Measurements from ENCODE around the gene MAP1B.

MAP1B gene

GRCh38 chr5:72188166-72188565 is 80.9 kb downstream of the MAP1B start:
- DNase-seq (ENCODE audit: low read depth in 2 of 2, low spot score in 1 of 2): no peak

DNA sequence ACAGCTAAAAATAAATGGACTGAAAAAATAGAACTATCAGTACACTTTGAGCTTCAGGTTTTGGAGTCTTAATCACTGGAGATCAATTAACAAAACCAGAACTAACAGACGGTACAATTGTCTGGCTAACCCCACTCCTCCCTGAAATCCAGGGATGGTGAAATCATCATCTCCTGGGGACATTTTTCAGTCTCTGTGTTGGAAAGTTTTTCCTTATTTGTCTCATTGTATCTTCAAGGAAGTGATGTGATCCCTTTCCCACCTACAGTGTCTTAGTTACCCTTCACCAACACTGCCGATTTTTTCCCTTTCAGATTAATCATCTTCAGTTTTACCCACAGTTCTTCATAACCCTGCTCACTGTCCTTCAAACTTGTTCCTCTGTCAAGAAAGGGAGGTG is 81.9 kb downstream of the MAP1B start:
- no peak for DNase-seq (ENCODE audit: low read depth in 2 of 2, low spot score in 1 of 2)

DNA sequence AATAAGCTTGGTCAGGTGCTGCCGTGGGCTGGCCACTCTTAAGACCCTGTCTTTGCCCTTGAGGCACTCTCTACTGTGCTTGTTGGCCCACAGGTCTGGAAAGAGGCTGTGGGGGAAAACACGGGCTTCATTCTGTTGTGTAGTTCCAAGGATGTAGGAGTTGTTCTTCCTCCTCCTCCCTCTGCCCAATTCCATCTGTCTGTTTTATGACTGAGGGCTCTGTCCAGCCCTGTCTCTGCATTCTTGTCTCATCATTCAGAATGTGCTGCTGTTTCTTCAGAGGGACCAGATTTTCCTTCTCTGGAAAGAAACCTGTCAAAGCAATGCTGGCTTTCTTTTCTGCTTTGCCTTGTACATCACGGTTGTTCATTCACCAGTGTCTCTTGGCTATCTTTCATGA is 84.1 kb downstream of the MAP1B start:
- no peak for DNase-seq (ENCODE audit: low read depth in 2 of 2, low spot score in 1 of 2)

- no peak for DNase-seq (ENCODE audit: low read depth in 2 of 2, low spot score in 1 of 2)
These were observed 87.6 kb downstream of the MAP1B start for GRCh38 chr5:72194846-72195245.

GRCh38 chr5:72195581-72195980 is 88.3 kb downstream of the MAP1B start:
- no peak for DNase-seq (ENCODE audit: low read depth in 2 of 2, low spot score in 1 of 2)

DNA sequence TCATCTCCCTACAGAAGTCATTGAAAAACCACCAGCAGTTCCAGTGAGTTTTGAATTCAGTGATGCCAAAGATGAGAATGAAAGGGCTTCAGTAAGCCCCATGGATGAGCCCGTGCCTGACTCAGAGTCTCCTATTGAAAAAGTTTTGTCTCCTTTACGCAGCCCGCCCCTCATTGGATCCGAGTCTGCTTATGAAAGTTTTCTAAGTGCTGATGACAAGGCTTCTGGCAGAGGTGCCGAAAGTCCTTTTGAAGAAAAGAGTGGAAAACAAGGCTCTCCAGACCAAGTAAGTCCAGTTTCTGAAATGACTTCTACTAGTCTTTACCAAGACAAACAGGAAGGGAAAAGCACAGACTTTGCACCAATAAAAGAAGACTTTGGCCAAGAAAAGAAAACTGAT is 90.1 kb downstream of the MAP1B start:
- no peak for DNase-seq (ENCODE audit: low read depth in 2 of 2, low spot score in 1 of 2)

DNA sequence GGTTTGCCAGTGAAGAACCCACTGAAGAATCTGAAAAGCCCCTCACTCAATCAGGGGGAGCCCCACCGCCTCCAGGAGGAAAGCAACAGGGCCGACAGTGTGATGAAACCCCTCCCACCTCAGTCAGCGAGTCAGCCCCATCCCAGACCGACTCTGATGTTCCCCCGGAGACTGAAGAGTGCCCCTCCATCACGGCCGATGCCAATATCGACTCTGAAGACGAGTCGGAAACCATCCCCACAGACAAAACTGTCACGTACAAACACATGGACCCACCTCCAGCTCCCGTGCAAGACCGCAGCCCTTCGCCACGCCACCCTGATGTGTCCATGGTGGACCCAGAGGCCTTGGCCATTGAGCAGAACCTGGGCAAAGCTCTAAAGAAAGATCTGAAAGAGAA is 92.4 kb downstream of the MAP1B start:
- no peak for DNase-seq (ENCODE audit: low read depth in 2 of 2, low spot score in 1 of 2)

DNA sequence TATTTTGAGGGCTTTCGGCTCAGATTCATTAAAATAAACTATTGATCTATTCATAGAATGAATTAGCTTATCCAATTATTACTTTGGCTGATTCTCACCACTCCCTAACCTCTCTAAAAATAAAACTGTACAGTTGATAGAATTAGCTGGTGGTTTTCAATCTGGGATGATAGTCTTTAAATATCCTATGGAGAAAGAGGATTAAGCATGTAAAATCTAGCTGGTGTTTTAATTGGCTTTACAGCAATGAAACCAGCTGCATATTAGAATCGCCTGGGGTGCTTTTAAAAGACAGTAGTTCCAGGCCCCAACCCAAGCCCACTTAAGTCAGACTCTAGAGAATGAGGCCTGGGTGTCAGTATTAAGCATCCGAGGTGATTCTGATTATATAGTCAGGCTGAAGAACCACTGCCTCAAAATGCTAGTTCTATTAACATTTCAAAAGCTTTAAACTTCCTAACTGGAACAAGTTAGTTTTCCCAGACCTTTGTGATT is 95.1 kb downstream of the MAP1B start:
- DNase-seq (ENCODE audit: low read depth in 2 of 2, low spot score in 1 of 2): no peak

DNA sequence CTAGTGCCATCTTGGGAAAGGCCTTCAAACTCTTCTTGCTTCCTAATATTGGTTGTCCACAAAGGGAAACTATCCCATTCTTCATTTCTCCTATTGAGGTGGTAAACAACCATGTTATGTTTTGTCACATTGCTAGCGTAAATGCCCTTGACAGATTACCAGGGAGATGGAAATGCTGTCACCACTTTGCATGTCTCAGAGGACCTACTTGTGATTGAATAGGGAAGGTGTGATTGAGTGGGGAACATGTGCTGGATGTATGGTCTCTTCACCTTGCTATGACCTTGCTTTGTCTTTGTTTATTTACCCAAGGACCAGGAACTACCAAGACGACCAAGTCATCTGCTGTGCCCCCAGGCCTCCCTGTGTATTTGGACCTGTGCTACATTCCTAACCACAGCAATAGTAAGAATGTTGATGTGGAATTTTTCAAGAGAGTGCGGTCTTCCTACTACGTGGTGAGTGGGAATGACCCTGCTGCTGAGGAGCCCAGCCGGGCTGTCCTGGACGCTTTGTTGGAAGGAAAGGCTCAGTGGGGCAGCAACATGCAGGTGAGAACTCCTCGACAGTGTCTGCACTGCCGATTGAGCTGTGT is 96.1 kb downstream of the MAP1B start:
- DNase-seq (ENCODE audit: low read depth in 2 of 2, low spot score in 1 of 2): no peak

GRCh38 chr5:72204946-72205345 is 97.7 kb downstream of the MAP1B start:
- DNase-seq (ENCODE audit: low read depth in 2 of 2, low spot score in 1 of 2): no peak

DNA sequence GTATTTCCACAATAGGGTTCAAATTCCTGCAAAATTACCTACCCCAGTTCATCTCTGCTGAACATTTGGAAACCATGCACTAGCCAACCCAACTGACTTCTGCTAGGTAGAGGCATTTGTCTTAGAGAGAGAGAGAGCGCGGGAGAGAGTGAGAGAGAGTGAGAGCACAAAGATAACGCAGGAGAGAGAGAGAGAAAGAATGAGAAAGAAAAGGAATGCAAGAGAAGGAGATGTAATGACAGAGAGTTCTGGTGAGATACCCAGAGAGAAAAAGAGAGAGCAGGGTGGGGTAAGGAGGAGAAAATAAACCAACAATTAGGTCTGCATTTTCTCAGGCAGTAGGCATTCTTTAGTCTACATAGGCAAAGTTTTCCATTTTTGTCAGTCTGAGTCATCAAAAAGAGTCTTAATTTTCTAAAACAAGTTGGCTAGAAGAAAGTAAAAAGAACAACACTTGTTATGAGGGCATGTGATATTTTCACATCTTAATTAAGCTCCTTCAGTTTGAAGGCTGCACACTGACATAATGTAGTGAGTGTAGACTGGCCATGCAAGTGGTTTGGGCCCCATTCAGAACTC is 98.2 kb downstream of the MAP1B start:
- DNase-seq (ENCODE audit: low read depth in 2 of 2, low spot score in 1 of 2): no peak

- no peak for DNase-seq (ENCODE audit: low read depth in 2 of 2, low spot score in 1 of 2)
These were observed 98.9 kb downstream of the MAP1B start for GRCh38 chr5:72206160-72206559.

DNA sequence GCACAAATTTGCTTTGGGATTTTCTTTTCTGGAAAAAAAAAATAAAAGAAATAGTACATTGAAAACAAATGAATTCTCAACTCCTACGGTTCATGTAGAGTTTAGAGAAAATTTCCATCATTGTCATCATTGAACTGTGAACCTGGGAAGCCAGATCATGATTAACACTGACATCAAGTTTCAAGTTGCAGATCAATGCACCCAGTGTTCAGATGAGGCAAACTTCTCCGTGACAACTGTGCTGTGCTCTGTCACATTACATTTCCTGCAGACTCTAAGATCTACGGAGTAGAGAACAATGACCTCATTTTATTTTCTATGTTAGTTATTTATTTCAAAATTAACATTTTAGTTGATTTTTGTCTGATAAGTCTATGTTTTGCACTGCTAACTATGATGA is 99.7 kb downstream of the MAP1B start:
- DNase-seq (ENCODE audit: low read depth in 2 of 2, low spot score in 1 of 2): no peak

DNA sequence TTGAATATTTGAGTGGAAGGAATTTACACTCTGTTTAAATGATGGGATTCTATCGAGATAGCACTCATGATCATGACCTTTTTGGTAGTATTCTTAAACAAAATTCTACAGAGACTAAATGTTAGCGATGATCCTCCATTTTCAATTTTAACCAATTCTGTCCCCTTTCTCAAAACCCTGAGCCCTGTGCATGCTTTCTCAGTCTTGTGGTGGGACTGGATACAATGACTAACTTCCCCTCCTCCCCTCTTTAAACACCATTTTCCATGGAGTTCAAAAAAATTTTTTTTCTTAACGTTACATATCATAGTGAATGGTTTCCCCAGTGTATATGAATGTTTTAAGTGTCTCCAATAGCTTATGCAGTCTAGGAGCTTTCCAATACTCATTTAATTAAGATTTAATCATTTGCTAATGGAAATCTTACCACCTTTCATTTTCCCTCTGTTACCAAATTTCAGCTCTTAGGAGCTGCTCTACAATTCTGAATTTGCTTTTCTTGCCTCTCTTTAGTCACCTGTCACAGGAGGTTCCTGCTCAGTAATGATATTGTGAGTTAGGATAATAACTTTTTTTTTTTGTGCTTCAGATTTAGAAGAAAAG is 101.2 kb downstream of the MAP1B start:
- DNase-seq (ENCODE audit: low read depth in 2 of 2, low spot score in 1 of 2): no peak

DNA sequence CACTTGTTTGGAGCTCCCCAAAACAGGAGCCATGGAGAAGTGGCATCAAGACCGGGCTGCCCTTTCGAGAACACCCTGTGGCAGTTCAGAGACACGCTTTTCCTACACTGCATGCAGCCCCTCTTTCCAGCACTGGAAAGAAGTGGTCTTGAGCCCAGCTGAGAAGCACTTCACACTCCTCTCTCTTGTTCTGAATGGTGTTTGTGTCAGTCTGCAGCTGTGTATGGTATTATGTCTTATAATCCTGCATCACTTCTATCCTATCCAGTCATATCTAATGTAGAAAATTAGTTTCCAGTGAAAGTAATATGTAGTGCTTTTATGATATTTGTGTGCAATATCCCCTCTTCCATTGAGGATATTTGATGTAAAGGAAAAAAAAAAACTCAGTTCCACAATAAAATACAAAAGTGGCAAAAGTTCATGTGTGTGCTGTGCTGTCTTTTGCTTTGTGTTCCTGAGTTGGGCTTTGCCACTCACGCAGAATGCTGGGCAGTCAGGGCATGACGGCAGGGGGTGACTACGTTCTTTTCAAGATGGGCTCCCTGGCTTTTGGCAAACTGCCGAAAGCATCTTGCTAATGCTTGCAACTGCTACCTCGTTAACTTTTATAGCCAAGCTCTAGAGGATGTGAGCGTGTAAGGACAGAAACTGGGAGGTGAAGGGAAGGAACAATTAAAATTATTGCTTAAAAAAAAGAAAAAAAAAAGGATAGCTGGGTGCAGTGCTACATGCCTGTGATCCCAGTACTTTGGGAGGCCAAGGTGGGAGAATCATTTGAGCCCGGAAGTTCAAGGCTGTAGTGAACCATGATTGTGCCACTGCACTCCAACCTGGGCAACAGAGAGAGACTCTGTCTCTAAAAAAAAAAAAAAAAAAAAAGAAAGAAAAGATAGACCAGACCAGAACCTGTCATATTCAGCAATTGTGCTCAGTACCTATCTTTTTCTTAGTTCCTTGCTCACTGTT is 102.2 kb downstream of the MAP1B start:
- no peak for DNase-seq (ENCODE audit: low read depth in 2 of 2, low spot score in 1 of 2)

GRCh38 chr5:72210888-72211678 is 103.8 kb downstream of the MAP1B start:
- DNase-seq (ENCODE audit: low read depth in 2 of 2, low spot score in 1 of 2): no peak

DNA sequence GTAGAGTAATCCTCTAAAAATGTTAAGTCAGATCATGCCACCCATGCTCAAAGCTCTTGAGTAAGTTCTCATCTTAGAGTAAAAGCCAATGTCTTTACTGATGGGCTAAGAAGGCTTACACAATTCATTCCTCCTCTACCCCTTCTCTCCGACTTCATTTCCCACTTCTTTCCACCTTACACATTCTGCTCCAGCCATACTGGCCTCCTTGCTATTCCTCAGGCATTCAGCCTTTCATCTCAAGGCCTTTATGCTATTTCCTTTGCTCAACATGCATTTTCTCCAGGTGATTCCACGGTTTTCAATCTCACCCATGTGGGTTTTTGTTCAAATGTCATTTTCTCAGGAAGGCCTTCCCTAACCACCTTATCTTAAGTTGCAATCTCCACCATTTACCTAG is 104.9 kb downstream of the MAP1B start:
- DNase-seq (ENCODE audit: low read depth in 2 of 2, low spot score in 1 of 2): no peak

DNA sequence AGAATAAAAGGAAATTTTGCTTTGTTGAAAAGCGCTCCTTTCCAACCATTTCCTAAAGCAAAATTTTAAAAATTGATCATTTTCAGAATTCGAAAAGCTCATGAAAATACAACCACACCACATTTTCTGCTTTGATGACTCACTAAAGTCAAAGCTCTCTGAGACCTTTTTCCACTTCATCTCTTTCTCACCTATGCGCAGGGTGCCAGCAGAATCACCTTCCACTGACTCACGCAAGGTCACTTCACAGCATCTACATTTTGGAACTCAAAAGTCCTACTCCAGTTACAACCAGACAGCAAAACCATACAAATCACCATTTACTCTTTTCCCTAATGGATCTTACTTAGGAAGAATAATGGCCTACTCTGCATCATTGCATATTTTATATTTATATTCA is 106.2 kb downstream of the MAP1B start:
- DNase-seq (ENCODE audit: low read depth in 2 of 2, low spot score in 1 of 2): no peak

- no peak for DNase-seq (ENCODE audit: low read depth in 2 of 2, low spot score in 1 of 2)
These were observed 106.9 kb downstream of the MAP1B start for GRCh38 chr5:72214168-72214567.

DNA sequence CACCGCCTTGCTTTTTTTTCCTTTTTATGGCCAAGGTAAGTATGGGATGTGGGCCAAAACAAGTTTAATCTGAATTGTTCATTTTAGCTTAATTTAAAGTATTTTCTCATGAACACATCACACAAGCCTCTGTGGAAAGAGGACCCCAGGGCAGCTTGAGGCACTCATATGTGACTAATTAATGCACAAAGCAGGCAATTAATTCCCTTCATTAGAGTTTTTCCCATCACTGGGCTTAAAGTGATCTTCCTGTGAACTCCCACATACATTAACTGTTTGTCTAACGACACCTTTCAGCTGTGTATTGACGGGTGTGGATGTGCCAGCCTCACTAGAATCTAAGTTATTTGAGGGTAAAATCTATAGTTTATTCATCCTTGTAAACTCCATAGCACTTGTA is 109.5 kb downstream of the MAP1B start:
- DNase-seq (ENCODE audit: low read depth in 2 of 2, low spot score in 1 of 2): no peak

DNA sequence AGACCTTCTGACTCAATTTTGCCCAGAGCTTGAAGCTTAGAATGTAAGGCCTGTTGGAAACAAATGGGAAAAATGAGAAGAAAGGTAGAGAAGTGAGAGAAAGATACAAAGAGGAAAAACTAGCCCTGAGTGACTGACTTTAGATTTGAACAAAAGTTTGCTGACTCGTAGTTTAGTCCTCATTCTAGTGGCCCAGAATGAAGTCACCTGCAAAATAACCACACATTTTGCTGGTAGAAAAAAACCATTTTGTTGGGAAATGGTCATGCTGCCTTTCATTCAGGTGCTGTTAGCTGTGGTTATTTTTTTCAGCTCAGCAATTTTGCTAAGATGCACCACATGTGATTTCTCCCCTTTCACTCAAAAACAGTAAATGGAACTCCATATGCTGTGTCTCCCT is 113.8 kb downstream of the MAP1B start:
- no peak for DNase-seq (ENCODE audit: low read depth in 2 of 2, low spot score in 1 of 2)
